ENCODE results near the gene SCAF1. TPM values are rescaled to one million over a fixed set of nuclear protein-coding genes. Genes with fewer than 3 reads are reported as not detected.

SCAF1 gene
- total RNA-seq, 1 experiment from 2014 or later: 103 TPM

GRCh38 chr19:49651029-49651819, 9.2 kb downstream of the SCAF1 start (continued):
- TF ChIP-seq STAT6 (CRISPR knock-in tag; conservative IDR thresholded peaks at IDR 0.05; ENCODE audit: low read depth) (no peak), E2F1 (CRISPR knock-in tag; IDR thresholded peaks at IDR 0.05) (no peak), ZNF671 (CRISPR knock-in tag; IDR thresholded peaks at IDR 0.05) (no peak), GTF2I (CRISPR knock-in tag; conservative IDR thresholded peaks at IDR 0.05) (no peak), ETV6 (CRISPR knock-in tag; IDR thresholded peaks at IDR 0.05) (no peak), ZNF532 (CRISPR knock-in tag; IDR thresholded peaks at IDR 0.05; ENCODE audit: borderline replicate concordance) (no peak), JUN (CRISPR knock-in tag; IDR thresholded peaks at IDR 0.05) (no peak)

GRCh38 chr19:49651820-49652550, 10.0 kb downstream of the SCAF1 start:
- peaks cover 48% of the 10 kb centered on the region for H3K36me3 Mint-ChIP-seq
- H3K27me3 Mint-ChIP-seq (ENCODE audit: low read depth): no peaks in the 10 kb centered on the region
- H3K4me3 Mint-ChIP-seq: no peak overlapping the region
- no peaks in the 10 kb centered on the region for H3K9me3 Mint-ChIP-seq
- H3K27ac Mint-ChIP-seq: no peak overlapping the region
- ChIA-PET CTCF (no interaction called here), POLR2A (no interaction called here)
- DNase-seq (ENCODE audit: low spot score): no peak
- ATAC-seq: no peak
- TF ChIP-seq PREB (CRISPR knock-in tag; IDR thresholded peaks at IDR 0.05; ENCODE audit: borderline replicate concordance): no peak
- TF ChIP-seq PRDM15 (CRISPR knock-in tag; IDR thresholded peaks at IDR 0.05): no peak
- H3K4me1 Mint-ChIP-seq: peaks cover 7% of the 10 kb centered on the region
